Mucosa of stomach (tissue), 1 donor: ENCODE results near the gene NCF2.

Experiments
- H3K27me3 ChIP-seq: one replicate; pipeline ENCODE4 v1.7.0; 2013; ENCODE audit warnings: mild to moderate bottlenecking, low read length; ENCODE audit not compliant: control insufficient read depth, insufficient read depth
- H3K36me3 ChIP-seq: one replicate; pipeline ENCODE4 v1.7.0; 2013; ENCODE audit warnings: low read length; ENCODE audit not compliant: control insufficient read depth, insufficient read depth
- H3K4me1 ChIP-seq: one replicate; pipeline ENCODE4 v1.7.0; 2013; ENCODE audit warnings: mild to moderate bottlenecking, low read length; ENCODE audit not compliant: control insufficient read depth, insufficient read depth
- H3K4me3 ChIP-seq: one replicate; pipeline ENCODE4 v1.7.0; 2013; ENCODE audit warnings: low read length
- H3K9ac ChIP-seq: one replicate; pipeline ENCODE4 v1.7.0; 2013; ENCODE audit warnings: mild to moderate bottlenecking, low read length, moderate library complexity
- H3K9me3 ChIP-seq: one replicate; pipeline ENCODE4 v1.7.0; 2013; ENCODE audit warnings: mild to moderate bottlenecking, low read length, moderate library complexity; ENCODE audit not compliant: control insufficient read depth
- donor health status: Pancreatic carcinoma.

The NCF2 gene

DNA sequence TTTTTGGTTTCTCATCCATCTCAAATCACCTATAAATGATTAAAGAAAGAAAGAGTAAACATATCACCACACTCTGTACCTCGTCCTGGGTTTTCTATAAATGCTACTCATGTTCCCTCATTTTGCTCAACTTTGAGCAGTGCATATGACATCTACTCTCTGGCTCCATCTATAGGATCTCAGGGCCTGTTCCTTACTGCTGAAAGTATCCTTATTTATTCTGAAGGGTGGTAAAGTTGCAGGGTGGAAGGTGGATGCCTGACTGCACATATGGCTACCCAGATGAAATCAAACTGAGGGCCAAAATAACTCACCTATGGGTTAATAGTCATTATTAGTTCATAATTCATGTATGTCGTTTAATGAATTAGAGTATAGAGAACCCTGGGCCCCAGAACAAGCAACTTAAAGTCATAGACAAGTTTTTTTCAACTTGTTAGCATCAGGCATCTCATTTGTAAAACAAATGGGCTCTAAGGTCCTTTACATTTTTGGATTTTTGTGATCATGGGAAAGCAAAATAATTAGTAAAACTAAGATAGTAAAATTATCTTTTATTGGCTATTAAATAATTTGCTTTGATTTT is 46.5 kb downstream of the NCF2 start:
- no peaks in the 10 kb centered on the region for H3K9me3 ChIP-seq
- H3K36me3 ChIP-seq = no peaks in the 10 kb centered on the region
- no peak overlapping the region for H3K4me3 ChIP-seq
- H3K27me3 ChIP-seq = no peaks in the 10 kb centered on the region
- no peaks in the 10 kb centered on the region for H3K4me1 ChIP-seq
- H3K9ac ChIP-seq = no peak overlapping the region

DNA sequence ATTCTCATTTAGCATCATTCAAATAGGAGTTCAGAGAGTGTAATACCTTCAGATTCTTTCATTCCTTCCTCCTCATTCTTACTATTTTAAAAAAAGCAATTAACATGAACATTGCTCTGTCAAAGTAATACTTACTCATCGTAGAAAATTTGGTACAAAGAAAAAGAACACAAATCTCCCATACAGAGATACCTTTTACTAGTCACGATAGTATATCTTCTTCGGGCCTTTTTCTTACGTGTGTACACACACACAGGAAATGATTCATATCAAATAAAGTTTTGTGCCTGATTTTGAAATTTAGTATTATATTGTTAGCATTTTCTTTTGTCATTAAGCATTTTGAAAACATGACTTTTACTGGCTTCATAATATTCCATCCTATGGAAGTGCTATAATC is 52.9 kb downstream of the NCF2 start:
- no peak overlapping the region for H3K9ac ChIP-seq
- H3K4me3 ChIP-seq = no peak overlapping the region
- no peaks in the 10 kb centered on the region for H3K27me3 ChIP-seq
- no peaks in the 10 kb centered on the region for H3K9me3 ChIP-seq
- H3K4me1 ChIP-seq = no peaks in the 10 kb centered on the region
- no peaks in the 10 kb centered on the region for H3K36me3 ChIP-seq

DNA sequence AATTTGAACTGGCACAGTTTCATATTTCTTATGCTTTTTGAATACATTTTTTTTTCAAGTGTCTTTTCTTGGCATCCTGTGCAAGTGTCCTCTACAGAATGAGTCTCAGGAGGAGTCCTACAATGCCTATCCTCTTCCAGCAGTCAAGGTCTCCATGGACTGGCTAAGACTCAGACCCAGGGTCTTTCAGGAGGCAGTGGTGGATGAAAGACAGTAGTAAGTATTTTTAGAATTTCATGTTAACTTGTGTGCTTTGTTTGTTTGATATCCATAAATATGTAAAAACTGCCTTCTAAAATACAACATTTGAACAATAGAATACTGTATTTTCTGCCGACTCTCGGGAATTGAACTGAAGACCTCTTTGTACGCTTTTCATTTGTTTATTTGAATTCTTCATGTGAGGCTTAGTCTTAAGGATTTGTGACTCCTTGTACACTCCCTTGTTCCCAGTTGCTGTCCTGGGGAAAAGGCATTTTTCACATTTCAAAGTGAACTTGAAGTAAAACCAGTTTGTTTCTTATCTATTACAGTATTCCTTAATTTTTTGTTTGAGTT is 56.6 kb downstream of the NCF2 start:
- Histone ChIP-seq H3K36me3 (no peaks in the 10 kb centered on the region), H3K4me3 (no peak overlapping the region)

DNA sequence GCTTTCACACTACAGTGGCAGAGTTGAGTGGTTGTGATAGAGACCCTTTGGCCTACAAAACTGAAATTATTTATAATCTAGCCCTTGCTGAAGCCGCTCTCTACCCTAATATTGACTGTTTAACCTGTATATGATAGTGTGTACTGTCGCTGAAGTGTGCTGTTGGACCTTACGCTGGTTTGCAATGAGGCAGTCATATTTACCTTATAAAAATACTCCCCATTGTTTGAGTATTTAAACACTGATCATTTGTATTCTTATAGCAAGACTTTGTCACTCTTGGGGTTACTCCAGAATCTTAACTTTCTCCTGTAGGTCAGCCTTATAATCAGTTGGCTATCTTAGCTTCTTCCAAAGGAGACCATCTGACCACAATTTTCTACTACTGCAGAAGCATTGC is 61.7 kb downstream of the NCF2 start:
- Histone ChIP-seq H3K36me3 (no peaks in the 10 kb centered on the region), H3K9me3 (no peaks in the 10 kb centered on the region), H3K27me3 (no peaks in the 10 kb centered on the region), H3K9ac (no peak overlapping the region), H3K4me3 (no peak overlapping the region), H3K4me1 (no peaks in the 10 kb centered on the region)

More for the DNA sequence above, 56.6 kb downstream of the NCF2 start:
- Histone ChIP-seq H3K9me3 (no peaks in the 10 kb centered on the region), H3K9ac (no peak overlapping the region), H3K27me3 (no peaks in the 10 kb centered on the region), H3K4me1 (no peaks in the 10 kb centered on the region)

DNA sequence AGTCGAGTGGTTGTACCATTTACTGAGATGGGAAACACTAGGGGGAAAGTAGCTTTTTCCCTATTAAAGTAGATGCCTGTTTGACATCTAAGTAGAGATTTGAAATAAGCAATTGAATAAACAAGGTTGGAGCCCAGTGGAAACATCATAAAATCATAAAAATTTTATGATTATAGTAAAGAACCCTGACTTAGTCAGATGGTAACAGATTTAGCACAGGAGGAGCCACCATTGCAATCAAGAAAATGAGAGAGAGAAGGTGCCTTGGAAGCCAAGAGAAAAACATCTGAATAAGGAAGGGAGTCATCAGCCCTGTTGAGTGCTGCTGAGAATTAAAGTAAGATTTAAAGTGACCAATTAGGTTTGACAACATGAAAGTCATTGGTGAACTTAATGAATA is 68.2 kb downstream of the NCF2 start:
- H3K36me3 ChIP-seq = no peaks in the 10 kb centered on the region
- no peak overlapping the region for H3K9ac ChIP-seq
- no peaks in the 10 kb centered on the region for H3K27me3 ChIP-seq
- no peaks in the 10 kb centered on the region for H3K4me1 ChIP-seq
- no peak overlapping the region for H3K4me3 ChIP-seq
- H3K9me3 ChIP-seq = no peaks in the 10 kb centered on the region

DNA sequence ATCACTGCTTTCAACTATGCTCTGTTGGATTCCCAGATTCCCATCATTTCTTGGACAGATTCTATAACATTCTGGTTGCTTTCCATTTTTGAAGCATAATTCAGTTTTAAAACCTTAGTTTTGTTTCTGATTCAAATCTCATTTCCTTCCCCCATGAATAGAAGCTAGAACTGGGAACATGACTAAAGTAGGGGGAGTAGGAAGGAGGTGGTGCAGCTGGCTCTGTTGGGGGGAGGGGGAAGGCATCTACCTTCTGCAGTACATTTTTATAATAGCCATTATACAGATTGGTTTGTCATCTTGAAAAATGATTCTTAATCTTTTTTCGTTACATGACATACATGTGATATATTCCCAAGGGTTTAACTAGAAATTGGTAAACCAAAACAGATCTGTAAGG is 69.9 kb downstream of the NCF2 start:
- Histone ChIP-seq H3K27me3 (no peaks in the 10 kb centered on the region), H3K9me3 (no peaks in the 10 kb centered on the region), H3K9ac (no peak overlapping the region), H3K36me3 (no peaks in the 10 kb centered on the region), H3K4me3 (no peak overlapping the region), H3K4me1 (no peaks in the 10 kb centered on the region)

DNA sequence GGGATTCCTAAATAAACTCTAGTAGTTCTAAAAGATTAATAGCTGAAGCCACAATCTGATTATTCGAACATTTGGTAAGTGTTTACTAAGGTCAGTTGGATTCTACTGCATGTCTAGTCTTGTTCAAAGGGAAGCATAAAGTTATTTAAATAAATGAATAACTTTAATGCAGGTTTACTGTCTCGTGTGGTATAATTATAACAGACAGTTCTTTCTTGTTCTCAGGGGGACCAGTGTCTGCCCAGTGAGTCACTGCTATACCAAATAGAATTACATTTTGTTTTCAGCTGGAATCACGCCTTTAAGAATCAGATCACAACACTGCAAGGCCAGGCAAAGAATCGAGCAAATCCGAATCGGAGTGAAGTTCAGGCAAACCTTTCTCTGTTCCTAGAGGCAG is 72.9 kb downstream of the NCF2 start:
- Histone ChIP-seq H3K4me1 (peaks cover 9% of the 10 kb centered on the region), H3K4me3 (no peak overlapping the region), H3K36me3 (no peaks in the 10 kb centered on the region), H3K27me3 (no peaks in the 10 kb centered on the region), H3K9ac (no peak overlapping the region), H3K9me3 (no peaks in the 10 kb centered on the region)

DNA sequence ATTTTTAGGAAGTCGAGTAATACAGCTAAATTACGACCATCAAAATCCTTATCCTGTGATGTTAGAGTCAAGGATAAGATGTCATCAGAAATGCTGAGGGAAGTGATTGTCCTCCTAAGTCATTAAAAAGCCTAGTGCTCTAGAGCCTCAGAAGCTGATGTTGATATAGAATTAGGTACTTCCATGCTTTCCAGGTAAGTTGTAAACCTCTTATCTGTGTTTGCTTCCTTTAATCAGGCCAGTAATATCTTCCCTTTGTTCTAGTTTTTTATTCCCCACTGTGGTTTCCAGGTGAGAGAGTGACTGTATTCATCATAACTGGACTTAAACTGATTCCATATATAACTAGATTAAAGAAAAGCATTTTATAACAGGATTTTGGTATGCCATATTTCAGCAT is 73.5 kb downstream of the NCF2 start:
- no peaks in the 10 kb centered on the region for H3K36me3 ChIP-seq
- no peaks in the 10 kb centered on the region for H3K27me3 ChIP-seq
- H3K9me3 ChIP-seq = no peaks in the 10 kb centered on the region
- no peak overlapping the region for H3K9ac ChIP-seq
- no peak overlapping the region for H3K4me3 ChIP-seq
- peaks cover 9% of the 10 kb centered on the region for H3K4me1 ChIP-seq

DNA sequence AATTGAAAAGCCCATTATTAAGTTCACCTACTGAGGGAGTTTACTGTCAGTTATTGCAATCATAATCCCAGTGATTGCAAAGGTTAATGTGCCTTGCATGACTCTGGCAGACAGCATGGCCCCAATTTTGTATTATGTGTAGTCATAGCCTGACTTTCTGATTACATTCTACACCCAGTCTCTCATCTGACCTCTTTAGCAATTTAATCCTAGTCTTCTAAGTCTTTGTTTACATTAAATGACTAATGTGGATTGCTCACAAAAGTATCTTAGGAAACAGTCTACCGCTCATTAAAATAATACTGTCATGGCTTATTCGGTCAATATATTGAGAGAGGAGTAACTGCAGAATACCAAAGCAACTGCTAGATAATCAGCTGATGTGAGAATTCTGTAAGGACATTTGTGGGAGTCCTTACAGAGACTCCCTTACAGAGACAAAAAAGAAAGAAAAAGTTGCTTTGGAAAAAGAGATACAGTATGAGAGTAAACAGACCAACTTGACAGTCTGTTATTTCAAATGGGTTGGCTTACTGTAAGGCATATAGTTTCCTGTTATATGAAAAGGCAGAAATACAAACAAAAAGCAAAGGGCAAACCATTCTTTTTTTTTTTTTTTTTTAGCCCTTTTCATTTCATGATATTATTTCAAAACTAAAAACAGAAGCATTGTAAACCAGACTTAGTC is 75.1 kb downstream of the NCF2 start:
- peaks cover 9% of the 10 kb centered on the region for H3K4me1 ChIP-seq
- no peaks in the 10 kb centered on the region for H3K9me3 ChIP-seq
- H3K36me3 ChIP-seq = no peaks in the 10 kb centered on the region
- H3K4me3 ChIP-seq = no peak overlapping the region
- no peak overlapping the region for H3K9ac ChIP-seq
- no peaks in the 10 kb centered on the region for H3K27me3 ChIP-seq

DNA sequence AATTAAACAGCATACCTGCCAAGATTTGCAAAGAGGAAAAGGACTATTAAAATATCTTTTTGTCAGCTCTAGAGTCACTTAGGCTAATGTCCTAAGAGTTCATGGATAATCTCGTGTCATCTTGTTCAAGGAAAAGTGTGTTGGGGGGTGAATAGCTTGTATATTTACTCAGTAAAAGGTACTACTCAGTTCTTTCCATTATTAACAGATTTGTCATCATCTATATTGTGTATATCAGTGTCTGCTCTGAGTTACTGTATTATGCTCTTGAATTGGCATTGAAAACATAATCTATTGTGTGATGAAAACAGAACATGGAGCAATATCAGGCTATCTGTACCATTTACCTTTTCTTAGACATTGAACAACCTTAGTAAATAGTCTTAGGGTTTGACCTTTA is 76.0 kb downstream of the NCF2 start:
- Histone ChIP-seq H3K36me3 (no peaks in the 10 kb centered on the region), H3K9ac (no peak overlapping the region), H3K4me1 (peaks cover 9% of the 10 kb centered on the region), H3K9me3 (no peaks in the 10 kb centered on the region), H3K4me3 (no peak overlapping the region), H3K27me3 (no peaks in the 10 kb centered on the region)

DNA sequence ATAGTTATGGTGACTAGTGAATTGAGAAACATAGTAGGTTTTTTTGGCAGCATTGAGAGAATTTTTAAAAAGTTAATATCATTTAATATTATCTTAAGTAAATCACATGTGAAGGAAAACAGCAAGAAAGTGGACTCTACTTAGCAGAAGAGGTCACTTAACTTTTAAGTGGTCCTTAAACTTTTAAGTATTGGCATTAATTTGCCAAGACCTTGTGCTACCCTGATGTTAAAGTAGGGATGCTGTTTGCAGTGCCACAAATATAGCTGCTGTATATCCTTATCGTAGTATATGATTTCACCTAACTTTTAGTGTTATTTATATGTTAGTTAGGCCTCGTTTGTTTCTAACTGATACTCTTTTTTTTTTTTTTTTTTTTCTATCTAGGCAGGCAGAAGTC is 77.8 kb downstream of the NCF2 start:
- Histone ChIP-seq H3K36me3 (no peaks in the 10 kb centered on the region), H3K27me3 (no peaks in the 10 kb centered on the region), H3K9ac (no peak overlapping the region), H3K9me3 (no peaks in the 10 kb centered on the region), H3K4me3 (no peak overlapping the region), H3K4me1 (peaks cover 9% of the 10 kb centered on the region)

DNA sequence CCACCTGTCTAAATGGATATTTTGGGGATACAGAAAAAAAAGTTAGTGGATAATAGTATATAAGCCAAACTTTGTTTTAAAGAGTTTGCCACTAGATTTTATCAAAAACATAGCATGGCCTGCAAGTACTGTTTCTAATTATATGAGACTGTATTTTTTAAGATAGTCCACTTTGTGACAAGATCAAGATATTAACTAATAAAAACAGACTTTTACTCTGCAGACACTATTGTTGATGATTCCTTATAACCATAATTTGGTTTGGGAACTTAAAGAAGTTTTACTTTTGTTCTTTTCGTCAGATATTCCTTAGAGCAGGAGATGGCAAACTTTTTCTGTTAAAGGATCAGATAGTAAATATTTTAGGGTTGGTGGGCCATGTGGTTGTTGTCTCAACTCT is 81.6 kb downstream of the NCF2 start:
- H3K9me3 ChIP-seq = no peaks in the 10 kb centered on the region
- no peak overlapping the region for H3K9ac ChIP-seq
- H3K4me3 ChIP-seq = no peak overlapping the region
- no peaks in the 10 kb centered on the region for H3K36me3 ChIP-seq
- H3K27me3 ChIP-seq = no peaks in the 10 kb centered on the region
- peaks cover 13% of the 10 kb centered on the region for H3K4me1 ChIP-seq
